D721Med (cell line): Measurements from ENCODE around the gene NFE2.
"Not testable (repeated sequence)": the region's sequence is repeated elsewhere in the genome, so short reads cannot be mapped to it uniquely, and the experiment has no call there.

Source experiments
- DNase-seq: peaks from one replicate; pipeline ENCODE4 v3.0.0; 2011; ENCODE audit warnings: low spot score; ENCODE audit not compliant: insufficient read length
- FAIRE-seq: peaks from 2 replicates; lab custom pipeline; 2011; peaks lifted over from hg19 to GRCh38; lab: Jason Lieb, UNC
- TF ChIP-seq, protein P1 (sequence below): IDR thresholded peaks from 2 replicates; pipeline ENCODE4 v1.5.1; 2012; ENCODE audit warnings: mild to moderate bottlenecking, control low read depth; ENCODE audit not compliant: insufficient read depth; ENCODE audit errors: missing control alignments

The NFE2 gene

DNA sequence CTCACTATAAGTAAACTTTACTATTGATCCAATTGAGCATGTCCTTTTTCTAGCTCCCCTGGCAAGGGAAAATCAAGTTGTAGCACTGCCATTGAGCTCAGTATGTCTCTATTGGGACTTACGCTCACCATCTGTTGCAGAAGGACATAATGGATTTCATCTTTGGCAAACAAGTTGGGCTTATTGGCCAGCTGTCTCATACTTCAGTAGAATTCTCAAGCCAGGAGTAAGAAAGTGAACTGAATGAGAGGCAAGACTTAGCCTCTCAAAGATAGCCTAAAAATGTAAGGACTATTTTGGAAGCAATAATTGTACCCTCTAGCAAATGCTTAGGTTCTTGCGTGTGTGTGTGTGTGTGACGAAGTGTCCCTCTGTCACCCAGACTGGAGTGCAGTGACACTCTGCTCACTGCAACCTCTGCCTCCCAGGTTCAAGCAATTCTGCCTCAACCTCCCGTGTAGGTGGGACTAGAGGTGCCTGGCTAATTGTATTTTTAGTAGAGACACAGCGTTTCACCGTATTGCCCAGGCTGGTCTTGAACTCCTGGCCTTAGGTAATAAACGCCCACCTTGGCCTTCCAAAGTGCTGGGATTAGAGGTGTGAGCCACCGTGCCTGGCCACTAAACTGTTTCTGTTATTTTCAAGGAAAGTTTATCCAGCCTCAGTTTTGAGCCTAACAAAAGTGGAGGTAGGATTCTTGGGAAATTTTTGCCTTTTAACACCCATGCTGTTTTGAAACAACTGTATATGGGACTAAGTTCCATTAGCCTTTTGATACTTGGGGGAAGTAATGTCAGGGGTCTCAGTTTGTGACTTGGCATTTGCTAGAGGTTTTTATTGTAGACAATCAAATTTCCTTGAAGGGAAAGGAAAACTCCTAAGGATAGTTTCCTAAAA, 13.3 kb downstream of the NFE2 start:
- TF ChIP-seq, protein P1, sequence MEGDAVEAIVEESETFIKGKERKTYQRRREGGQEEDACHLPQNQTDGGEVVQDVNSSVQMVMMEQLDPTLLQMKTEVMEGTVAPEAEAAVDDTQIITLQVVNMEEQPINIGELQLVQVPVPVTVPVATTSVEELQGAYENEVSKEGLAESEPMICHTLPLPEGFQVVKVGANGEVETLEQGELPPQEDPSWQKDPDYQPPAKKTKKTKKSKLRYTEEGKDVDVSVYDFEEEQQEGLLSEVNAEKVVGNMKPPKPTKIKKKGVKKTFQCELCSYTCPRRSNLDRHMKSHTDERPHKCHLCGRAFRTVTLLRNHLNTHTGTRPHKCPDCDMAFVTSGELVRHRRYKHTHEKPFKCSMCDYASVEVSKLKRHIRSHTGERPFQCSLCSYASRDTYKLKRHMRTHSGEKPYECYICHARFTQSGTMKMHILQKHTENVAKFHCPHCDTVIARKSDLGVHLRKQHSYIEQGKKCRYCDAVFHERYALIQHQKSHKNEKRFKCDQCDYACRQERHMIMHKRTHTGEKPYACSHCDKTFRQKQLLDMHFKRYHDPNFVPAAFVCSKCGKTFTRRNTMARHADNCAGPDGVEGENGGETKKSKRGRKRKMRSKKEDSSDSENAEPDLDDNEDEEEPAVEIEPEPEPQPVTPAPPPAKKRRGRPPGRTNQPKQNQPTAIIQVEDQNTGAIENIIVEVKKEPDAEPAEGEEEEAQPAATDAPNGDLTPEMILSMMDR, result no peak
- DNase-seq (no peak), FAIRE-seq (no peak)

DNA sequence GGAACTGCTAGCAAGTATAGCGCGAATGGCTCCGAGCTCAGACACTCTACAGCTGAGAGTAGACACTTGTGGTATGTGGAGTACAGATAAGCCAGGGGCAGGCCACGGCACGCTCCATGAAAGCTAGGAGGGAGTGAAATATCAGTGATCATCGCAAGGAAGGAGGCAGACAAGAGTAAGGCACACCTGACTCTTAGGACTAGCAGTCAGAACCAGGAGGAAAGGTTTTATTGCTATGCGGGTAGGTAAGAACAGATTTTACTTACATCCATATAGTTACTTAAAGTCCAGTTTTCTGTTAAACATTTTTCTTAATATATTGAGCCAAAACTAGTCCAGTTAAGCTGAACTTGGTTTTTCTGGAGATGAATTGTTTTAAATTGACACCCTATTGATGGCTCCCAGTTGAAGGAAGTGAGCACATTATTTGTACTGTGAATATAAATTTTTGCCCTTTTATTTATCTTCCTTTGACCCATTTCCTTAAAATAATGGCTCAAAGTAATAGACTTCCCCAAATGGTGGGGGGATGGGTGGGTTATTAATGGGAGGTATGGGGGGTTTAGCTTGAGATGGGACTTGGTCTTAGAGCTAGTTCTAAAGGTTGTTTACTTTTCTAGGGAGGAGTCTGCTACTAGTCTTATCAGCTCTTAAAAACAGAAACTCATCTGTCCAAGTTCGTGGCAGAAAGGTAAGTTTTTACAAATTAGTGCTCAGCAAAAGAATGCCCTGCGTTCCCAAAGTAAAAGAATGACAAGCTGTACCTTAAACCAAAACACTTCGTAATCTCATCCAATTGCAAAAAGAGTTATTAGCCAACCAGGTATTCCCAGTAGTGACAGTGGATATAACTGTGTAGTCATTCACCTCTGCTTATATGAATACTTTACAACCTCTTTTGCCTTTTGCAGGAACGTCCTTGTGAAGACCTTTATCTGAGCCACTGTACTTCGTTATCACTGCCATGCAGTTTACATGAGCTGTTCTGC, 14.5 kb downstream of the NFE2 start:
- DNase-seq (no peak), FAIRE-seq (no peak)
- TF ChIP-seq, protein P1, result no peak

DNA sequence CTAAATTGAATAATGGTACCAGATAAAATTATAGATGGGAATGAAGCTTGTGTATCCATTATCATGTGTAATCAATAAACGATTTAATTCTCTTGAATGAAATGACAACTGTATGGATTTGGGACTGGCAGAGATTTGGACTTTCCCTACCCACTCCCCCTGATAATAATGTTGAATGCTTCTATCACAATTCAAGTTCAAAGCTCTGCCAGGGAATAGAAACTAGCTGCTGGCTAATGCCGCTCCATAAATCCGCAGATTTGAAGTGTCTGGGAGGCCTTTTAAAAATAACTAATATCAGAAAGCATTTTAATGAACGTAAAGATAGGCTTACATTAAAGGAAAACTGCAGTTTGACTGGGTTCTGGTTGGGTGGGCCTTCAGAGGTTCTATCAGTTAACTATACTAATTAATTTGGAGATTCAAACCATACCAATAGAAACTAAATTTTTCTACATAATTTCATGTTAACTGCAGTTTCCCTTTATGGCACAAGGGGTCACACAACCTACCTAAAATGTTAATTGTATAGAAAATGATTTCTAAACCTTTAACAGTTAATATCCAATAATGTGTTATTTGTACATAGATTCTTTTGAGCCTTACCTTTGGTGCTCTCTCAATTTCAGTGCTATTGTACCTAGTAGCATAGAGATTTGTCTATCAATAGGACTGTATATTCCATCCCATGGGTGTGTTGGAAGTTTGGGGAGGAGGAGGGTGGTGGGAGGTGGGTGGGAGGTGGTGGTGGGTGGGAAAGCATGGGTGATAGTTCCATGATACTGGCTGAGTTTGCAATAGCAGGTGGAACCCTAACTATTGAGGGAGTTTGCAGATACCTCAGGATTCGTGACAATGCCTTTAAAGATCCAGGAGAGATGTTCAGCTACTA, 15.4 kb downstream of the NFE2 start:
- TF ChIP-seq, protein P1, result no peak
- no peak for DNase-seq
- no peak for FAIRE-seq

DNA sequence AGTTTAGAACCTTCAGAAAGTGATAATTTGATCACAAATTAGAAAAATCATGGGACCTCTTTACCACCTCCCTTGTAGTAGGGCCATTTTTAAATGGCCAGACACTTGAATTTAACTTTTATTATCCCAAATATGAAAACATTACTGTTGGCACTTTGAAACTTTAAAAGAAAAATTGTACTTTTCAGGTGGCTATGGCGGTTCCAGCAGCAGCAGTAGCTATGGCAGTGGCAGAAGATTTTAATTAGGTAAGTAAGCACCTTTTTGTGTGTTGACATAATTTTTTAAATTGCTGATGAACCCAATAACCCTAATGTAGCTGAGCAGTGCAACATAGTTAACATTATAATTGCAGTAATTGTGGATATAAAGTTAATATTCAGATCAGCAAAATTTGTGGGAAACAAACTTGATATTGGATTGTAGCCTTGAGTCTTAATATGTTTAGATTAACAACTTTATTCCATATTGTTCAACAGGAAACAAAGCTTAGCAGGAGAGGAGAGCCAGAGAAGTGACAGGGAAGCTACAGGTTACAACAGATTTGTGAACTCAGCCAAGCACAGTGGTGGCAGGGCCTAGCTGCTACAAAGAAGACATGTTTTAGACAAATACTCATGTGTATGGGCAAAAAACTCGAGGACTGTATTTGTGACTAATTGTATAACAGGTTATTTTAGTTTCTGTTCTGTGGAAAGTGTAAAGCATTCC, 16.6 kb downstream of the NFE2 start:
- FAIRE-seq, DNase-seq: not testable (repeated sequence)

DNA sequence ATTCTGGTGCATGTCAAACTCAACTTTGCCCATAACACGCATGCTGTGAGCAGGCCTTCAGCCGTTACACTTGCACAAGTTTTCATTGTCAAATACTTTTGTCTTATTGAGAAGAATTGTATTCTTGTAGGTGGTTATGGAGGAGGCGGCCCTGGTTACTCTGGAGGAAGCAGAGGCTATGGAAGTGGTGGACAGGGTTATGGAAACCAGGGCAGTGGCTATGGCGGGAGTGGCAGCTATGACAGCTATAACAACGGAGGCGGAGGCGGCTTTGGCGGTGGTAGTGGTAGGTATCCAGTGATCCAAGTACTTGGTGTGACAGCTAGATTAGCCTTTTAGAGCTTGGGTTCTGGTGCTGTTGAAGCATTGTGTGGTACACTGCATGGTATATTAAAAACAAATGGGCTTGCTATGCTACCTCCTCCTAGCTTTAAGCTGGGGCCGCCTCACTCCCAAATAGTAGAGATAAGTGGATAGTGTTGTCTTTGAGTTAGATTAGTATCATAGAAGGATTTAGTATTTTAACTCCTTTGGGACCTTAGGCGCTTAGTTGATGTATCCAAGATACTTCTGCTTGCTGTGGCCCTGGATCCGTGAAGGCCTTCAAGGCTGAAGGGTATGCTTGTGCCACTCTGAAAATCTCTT, 17.7 kb downstream of the NFE2 start:
- no peak for FAIRE-seq
- TF ChIP-seq, protein P1, result no peak
- DNase-seq, result no peak

DNA sequence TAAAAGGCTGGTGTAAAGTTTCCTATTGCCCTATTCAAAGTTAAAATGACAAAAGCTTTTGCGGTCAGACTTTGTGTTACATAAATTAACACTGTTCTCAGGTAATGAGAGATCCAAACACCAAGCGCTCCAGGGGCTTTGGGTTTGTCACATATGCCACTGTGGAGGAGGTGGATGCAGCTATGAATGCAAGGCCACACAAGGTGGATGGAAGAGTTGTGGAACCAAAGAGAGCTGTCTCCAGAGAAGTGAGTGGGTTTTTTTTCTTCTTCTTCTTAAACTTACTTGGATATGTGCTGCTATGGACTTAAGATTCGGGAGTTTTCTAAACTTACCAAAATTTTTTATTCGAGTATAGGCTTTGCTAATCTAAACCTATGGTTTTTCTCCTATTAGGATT, 19.1 kb downstream of the NFE2 start:
- DNase-seq, FAIRE-seq: not testable (repeated sequence)

DNA sequence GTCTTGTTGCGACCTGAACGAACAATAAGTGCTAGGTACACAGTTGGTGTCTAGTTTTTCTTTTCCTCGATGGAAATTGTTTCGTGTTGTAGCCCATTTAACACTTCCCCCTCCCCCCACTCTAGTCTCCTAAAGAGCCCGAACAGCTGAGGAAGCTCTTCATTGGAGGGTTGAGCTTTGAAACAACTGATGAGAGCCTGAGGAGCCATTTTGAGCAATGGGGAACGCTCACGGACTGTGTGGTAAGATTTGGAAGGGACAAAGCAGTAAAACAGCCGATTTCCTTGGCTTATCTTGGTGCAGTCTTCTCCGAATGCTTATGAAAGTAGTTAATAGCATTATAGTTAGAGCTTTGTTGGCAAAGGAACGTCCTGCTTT, 19.6 kb downstream of the NFE2 start:
- DNase-seq, FAIRE-seq: not testable (repeated sequence)
